ENCODE results near the gene LAMP2.

Gene LAMP2

GRCh38 chrX:120406638-120407037 lies 62.5 kb downstream of the LAMP2 start:
- Histone ChIP-seq H3K4me1 (ENCODE audit: low read length) (no peaks in the 10 kb centered on the region), H3K27ac (ENCODE audit: low read length) (no peak overlapping the region), H3K9ac (ENCODE audit: low read length) (no peak overlapping the region), H3K79me2 (ENCODE audit: low read length) (no peaks in the 10 kb centered on the region), H3K4me3 (ENCODE audit: low read length) (no peak overlapping the region), H3K4me2 (ENCODE audit: low read length) (no peak overlapping the region), H4K20me1 (ENCODE audit: insufficient read depth, low read length) (no peaks in the 10 kb centered on the region), H2AFZ (ENCODE audit: low read depth, low read length) (no peak overlapping the region), H3K36me3 (replicated peaks; ENCODE audit: low read depth, low read length) (no peaks in the 10 kb centered on the region), H3K9me3 (ENCODE audit: insufficient read depth, low read length) (no peaks in the 10 kb centered on the region), H3K27me3 (ENCODE audit: low read depth, low read length) (no peaks in the 10 kb centered on the region)
- no peak for TF ChIP-seq EZH2phosphoT487 (IDR thresholded peaks at IDR 0.05; ENCODE audit: low read depth)
- no peak for TF ChIP-seq CTCF (IDR thresholded peaks at IDR 0.05; ENCODE audit: low read depth, low read length)

DNA sequence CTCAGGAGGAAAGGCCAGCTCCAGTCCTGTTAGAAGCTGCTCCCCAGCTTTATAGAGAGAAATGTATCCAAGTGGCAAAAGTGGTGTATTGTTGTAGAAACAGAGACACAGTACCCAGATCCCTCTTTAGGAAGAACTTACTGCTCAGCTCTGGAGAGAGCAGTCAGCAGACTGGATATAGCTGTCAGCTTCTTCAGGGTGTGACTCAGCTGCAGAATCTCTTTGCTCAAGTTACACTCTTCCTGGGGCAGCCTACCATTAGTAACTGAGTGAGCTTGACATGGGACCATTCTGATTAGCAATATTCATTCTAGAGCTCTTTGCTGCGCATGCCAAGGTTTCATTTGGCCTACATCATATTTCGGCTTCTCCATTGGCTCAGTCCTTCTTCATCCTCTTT lies 66.7 kb downstream of the LAMP2 start:
- Histone ChIP-seq H3K36me3 (replicated peaks; ENCODE audit: low read depth, low read length) (no peaks in the 10 kb centered on the region), H3K27me3 (ENCODE audit: low read depth, low read length) (no peaks in the 10 kb centered on the region), H4K20me1 (ENCODE audit: insufficient read depth, low read length) (no peaks in the 10 kb centered on the region), H3K4me3 (ENCODE audit: low read length) (no peak overlapping the region), H3K9ac (ENCODE audit: low read length) (no peak overlapping the region), H3K79me2 (ENCODE audit: low read length) (no peaks in the 10 kb centered on the region), H3K4me1 (ENCODE audit: low read length) (no peaks in the 10 kb centered on the region), H3K4me2 (ENCODE audit: low read length) (no peak overlapping the region), H3K27ac (ENCODE audit: low read length) (no peak overlapping the region), H2AFZ (ENCODE audit: low read depth, low read length) (no peak overlapping the region), H3K9me3 (ENCODE audit: insufficient read depth, low read length) (no peaks in the 10 kb centered on the region)
- no peak for TF ChIP-seq EZH2phosphoT487 (IDR thresholded peaks at IDR 0.05; ENCODE audit: low read depth)
- TF ChIP-seq CTCF (IDR thresholded peaks at IDR 0.05; ENCODE audit: low read depth, low read length) = no peak

DNA sequence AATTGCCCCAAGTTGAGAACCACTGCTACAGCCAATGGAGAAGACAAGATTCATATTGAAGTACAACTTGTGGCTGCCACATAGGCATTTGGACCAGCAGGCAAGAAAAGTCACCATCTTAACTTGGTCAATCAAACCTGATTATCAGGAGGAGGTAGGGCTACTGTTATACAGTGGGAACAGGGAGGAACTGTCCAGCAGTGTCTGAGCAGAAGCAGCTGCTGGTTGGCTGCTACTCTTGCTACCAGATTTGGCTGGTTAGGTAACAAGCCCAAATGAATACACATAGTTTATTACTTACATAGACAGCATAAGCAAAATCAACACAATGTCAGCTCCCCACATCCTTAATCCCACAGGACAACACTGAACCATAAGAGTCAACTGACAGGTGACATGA lies 67.8 kb downstream of the LAMP2 start:
- Histone ChIP-seq H3K79me2 (ENCODE audit: low read length) (no peaks in the 10 kb centered on the region), H2AFZ (ENCODE audit: low read depth, low read length) (no peak overlapping the region), H3K27me3 (ENCODE audit: low read depth, low read length) (no peaks in the 10 kb centered on the region), H4K20me1 (ENCODE audit: insufficient read depth, low read length) (no peaks in the 10 kb centered on the region), H3K9ac (ENCODE audit: low read length) (no peak overlapping the region), H3K36me3 (replicated peaks; ENCODE audit: low read depth, low read length) (no peaks in the 10 kb centered on the region), H3K4me1 (ENCODE audit: low read length) (no peaks in the 10 kb centered on the region), H3K9me3 (ENCODE audit: insufficient read depth, low read length) (no peaks in the 10 kb centered on the region), H3K4me2 (ENCODE audit: low read length) (no peak overlapping the region), H3K4me3 (ENCODE audit: low read length) (no peak overlapping the region), H3K27ac (ENCODE audit: low read length) (no peak overlapping the region)
- TF ChIP-seq CTCF (IDR thresholded peaks at IDR 0.05; ENCODE audit: low read depth, low read length) = no peak
- no peak for TF ChIP-seq EZH2phosphoT487 (IDR thresholded peaks at IDR 0.05; ENCODE audit: low read depth)

DNA sequence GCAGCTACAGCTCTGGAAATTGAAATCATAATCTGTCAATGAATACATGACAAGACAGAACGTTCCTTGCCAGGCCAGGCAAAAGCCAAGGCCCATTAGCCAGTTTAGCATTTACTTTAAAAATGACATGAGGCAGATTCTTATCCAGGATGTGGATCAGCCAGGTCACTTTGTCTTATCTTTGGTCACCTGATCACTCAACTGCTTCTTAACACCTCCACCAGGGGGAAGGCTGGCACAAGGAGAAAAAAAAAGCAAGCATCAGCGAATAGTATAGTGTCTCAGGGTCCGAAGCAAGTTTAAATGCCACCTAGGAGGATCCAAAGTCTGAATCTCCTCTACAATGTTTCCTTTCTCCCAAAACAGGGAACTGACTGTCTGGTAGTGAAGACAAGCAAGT lies 88.4 kb downstream of the LAMP2 start:
- H2AFZ ChIP-seq (ENCODE audit: low read depth, low read length) = no peak overlapping the region
- TF ChIP-seq CTCF (IDR thresholded peaks at IDR 0.05; ENCODE audit: low read depth, low read length) (peak; percentile 57), EZH2phosphoT487 (IDR thresholded peaks at IDR 0.05; ENCODE audit: low read depth) (no peak)

More for the DNA sequence above, 88.4 kb downstream of the LAMP2 start:
- H3K36me3 ChIP-seq (replicated peaks; ENCODE audit: low read depth, low read length) = no peaks in the 10 kb centered on the region
- H3K4me2 ChIP-seq (ENCODE audit: low read length) = peak overlapping the region; percentile 50
- no peaks in the 10 kb centered on the region for H4K20me1 ChIP-seq (ENCODE audit: insufficient read depth, low read length)
- H3K9ac ChIP-seq (ENCODE audit: low read length) = no peak overlapping the region
- H3K4me3 ChIP-seq (ENCODE audit: low read length) = no peak overlapping the region
- no peak overlapping the region for H3K27ac ChIP-seq (ENCODE audit: low read length)
- peaks cover 15% of the 10 kb centered on the region for H3K27me3 ChIP-seq (ENCODE audit: low read depth, low read length)
- no peaks in the 10 kb centered on the region for H3K79me2 ChIP-seq (ENCODE audit: low read length)
- no peaks in the 10 kb centered on the region for H3K4me1 ChIP-seq (ENCODE audit: low read length)
- no peaks in the 10 kb centered on the region for H3K9me3 ChIP-seq (ENCODE audit: insufficient read depth, low read length)

Measured in OCI-LY3 (cell line).